ENCODE data around the gene NACC2.

GRCh38 chr9:135962696-135963307, 132.3 kb downstream of the NACC2 start:
- TF ChIP-seq CTCF (IDR thresholded peaks at IDR 0.05): no peak
- no peak for TF ChIP-seq POLR2A (IDR thresholded peaks at IDR 0.05)

All from ovary (tissue), 3 donors.